Epithelial cell of esophagus (primary cell): Measurements from ENCODE around the gene RUBCNL.

Experiments used
- DNase-seq: peaks from one replicate; pipeline ENCODE4 v3.0.0; 2010; ENCODE audit warnings: low read depth
- H3K4me3 ChIP-seq: 2 replicates; pipeline ENCODE4 v1.5.1; 2011; ENCODE audit warnings: mild to moderate bottlenecking, low read length, control low read depth
- CTCF ChIP-seq: IDR thresholded peaks from 2 replicates; pipeline ENCODE4 v1.5.1; 2011; ENCODE audit warnings: low read depth, mild to moderate bottlenecking, low read length, control low read depth, inconsistent platforms; ENCODE audit not compliant: insufficient read depth; ENCODE audit errors: missing control alignments

Gene RUBCNL

DNA sequence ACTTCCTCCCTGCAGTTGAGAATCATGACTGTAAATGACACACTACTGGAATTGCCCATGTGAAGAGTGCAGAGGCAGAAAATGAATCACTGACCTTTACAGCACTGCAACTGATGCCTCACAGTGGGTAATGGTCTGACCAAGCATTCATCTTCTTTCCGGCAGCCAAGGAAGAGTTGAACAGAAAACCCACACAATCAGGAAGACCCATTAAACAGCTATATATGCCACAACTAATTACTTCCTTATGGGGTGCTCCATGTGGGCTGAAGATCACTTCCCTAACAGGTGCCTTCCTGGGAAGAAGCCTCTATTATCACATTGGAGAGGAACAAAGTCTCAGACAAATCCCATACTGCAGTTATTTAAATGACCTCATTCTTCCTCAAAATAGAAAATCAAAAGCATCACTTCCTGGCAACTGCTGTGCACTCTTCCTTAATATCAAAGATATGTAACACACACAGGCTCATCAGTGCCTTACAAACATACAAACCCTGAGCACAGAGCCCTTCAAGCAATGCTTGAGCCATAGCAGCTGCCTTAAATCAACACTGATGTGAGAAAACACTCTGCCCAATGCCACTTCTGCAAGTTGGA, 45.8 kb downstream of the RUBCNL start:
- peak; percentile 54 for DNase-seq
- TF ChIP-seq CTCF = no peak
- no peak overlapping the region for H3K4me3 ChIP-seq

DNA sequence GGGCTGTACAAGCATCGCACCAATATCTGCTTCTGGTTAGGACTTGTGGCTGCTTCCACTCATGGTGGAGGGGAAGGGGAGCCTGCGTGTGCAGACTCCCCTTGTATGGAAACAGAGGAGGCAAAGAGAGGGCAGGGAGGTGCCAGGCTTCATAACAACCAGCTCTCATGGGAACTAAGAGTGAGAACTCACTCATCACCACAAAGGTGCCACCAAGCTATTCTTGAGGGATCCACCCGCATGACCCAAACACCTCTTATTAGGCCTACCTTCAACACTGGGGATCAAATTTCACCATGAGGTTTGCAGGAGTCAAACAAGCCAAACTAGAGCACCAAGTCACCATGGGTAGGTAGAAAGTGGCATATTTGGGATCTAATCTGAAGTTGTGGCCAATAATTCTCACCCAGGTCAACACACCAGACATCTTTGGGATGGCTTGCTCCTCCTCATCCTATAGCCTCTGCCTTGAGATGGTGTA, 46.4 kb downstream of the RUBCNL start:
- DNase-seq = no peak
- H3K4me3 ChIP-seq = no peak overlapping the region
- no peak for TF ChIP-seq CTCF

DNA sequence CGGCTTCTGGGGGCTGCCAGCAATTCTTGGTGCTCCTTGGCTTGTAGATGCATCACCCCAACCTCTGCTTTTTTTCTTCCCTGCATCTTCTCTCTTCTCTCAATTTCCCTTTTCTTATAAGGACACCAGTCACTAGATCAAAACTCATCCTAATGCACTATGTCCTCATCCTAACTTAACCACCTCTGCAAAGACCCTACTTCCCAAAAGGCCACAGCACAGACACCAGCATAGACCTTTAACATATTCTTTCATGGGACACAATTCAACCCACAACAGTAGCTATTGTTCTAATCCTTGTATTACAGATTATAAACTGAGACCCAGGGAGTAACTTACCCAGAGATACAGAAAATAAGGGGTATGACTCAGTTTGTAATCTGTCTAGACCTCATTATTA, 47.0 kb downstream of the RUBCNL start:
- TF ChIP-seq CTCF = no peak
- DNase-seq = no peak
- no peak overlapping the region for H3K4me3 ChIP-seq

DNA sequence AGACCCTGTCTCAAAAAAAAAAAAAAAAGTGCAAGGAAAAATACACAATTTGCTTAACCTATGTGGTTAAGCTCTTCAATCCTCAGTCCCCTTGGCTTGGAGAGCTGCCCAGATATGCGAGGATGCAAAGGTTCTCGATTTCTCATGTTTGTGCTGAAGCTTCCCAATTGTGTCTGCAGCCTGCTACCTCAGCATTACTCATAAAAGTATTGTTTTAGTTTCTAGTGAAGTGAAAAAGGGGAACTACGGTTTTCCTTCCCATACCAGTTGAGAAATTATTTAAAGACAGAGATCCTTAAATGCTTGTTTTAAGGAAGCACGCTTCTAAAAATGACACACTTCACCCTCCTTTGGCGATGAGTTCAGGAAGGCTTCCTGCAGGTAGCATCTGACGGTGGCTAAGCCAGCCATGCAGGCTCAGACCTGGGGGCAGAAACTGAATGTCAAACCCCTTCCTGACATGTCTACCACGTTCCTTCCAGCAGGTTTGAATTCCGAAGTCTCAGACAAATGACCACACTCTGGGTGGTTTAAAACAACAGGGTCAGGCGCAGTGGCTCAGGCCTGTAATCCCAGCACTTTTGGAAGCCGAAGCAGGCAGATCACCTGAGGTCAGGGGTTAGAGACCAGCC, 47.9 kb downstream of the RUBCNL start:
- peak; percentile 55 for DNase-seq
- H3K4me3 ChIP-seq = no peak overlapping the region
- TF ChIP-seq CTCF = no peak

- no peak overlapping the region for H3K4me3 ChIP-seq
- no peak for DNase-seq
- TF ChIP-seq CTCF = no peak
Measured at GRCh38 chr13:46337700-46338099, 49.4 kb downstream of the RUBCNL start.

DNA sequence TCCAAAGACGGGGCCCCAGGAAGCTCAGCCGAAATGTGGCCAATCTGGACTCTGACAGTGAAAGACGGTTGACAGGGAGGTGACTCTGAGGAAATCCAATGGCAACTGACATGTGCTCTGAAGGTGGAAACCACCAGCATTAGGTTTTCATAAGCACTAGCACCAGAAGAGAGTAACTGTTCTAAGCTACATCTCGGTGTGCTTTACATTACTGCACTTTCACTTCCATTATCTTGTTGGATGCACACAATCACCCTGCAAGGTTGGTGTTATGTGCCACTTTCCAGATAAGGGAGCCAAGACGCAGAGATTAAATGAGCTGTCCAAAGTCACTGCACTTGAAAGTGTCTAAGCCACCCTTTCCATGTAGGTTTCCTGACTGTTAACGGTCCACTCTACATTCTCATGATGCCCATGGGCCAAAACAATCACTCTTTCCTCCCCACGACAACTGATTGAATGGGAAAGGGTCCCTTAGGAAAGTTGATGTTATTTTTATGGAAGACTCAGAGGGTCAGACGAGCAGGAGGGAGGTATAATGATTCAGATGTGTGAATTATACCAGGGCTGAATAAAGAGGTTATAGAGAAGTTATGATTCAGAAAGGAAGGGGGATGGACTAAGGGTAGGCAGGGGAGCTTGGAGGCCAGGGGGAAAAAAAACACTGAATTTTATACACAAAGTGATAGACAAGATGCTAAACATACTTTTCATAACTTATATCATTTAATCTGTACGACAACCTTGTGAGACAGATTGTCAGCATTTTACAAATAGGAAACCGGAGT, 52.8 kb downstream of the RUBCNL start:
- DNase-seq = no peak
- TF ChIP-seq CTCF = no peak

More for the DNA sequence above, 52.8 kb downstream of the RUBCNL start:
- no peak overlapping the region for H3K4me3 ChIP-seq
